ENCODE measurements around the gene UNC5C.

- TF ChIP-seq, protein P1, sequence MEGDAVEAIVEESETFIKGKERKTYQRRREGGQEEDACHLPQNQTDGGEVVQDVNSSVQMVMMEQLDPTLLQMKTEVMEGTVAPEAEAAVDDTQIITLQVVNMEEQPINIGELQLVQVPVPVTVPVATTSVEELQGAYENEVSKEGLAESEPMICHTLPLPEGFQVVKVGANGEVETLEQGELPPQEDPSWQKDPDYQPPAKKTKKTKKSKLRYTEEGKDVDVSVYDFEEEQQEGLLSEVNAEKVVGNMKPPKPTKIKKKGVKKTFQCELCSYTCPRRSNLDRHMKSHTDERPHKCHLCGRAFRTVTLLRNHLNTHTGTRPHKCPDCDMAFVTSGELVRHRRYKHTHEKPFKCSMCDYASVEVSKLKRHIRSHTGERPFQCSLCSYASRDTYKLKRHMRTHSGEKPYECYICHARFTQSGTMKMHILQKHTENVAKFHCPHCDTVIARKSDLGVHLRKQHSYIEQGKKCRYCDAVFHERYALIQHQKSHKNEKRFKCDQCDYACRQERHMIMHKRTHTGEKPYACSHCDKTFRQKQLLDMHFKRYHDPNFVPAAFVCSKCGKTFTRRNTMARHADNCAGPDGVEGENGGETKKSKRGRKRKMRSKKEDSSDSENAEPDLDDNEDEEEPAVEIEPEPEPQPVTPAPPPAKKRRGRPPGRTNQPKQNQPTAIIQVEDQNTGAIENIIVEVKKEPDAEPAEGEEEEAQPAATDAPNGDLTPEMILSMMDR (IDR thresholded peaks at IDR 0.05): no peak
- TF ChIP-seq POLR2AphosphoS5 (IDR thresholded peaks at IDR 0.05): no peak
Measured at GRCh38 chr4:95219109-95219508, 329.7 kb downstream of the UNC5C start.

Data from breast epithelium (tissue), 3 donors.